Measurements from ENCODE around the gene JMJD8. TPM values are rescaled to one million over a fixed set of nuclear protein-coding genes. Genes with fewer than 3 reads are reported as not detected.

JMJD8 gene
- total RNA-seq, 1 donor = 48.5 TPM

GRCh38 chr16:672851-673250 is 11.3 kb downstream of the JMJD8 start:
- Histone ChIP-seq H2AFZ (ENCODE audit: low read length) (no peak overlapping the region), H3K36me3 (ENCODE audit: insufficient read depth, low read length) (peaks cover 41% of the 10 kb centered on the region), H3K9me3 (ENCODE audit: low read depth, low read length) (no peaks in the 10 kb centered on the region), H3K27me3 (ENCODE audit: insufficient read depth, low read length) (no peaks in the 10 kb centered on the region), H3K79me2 (ENCODE audit: insufficient read depth, low read length) (peaks cover 32% of the 10 kb centered on the region), H3K4me3 (ENCODE audit: insufficient read depth, low read length) (no peak overlapping the region), H4K20me1 (ENCODE audit: insufficient read depth, low read length) (peaks cover 44% of the 10 kb centered on the region), H3K27ac (ENCODE audit: low read depth, low read length) (no peak overlapping the region), H3K4me1 (ENCODE audit: insufficient read depth, low read length) (peaks cover 8% of the 10 kb centered on the region), H3K4me2 (ENCODE audit: insufficient read depth, low read length) (no peak overlapping the region)
- DNase-seq (ENCODE audit: insufficient read length, low spot score, missing footprints) = no peak
- TF ChIP-seq, protein P1, sequence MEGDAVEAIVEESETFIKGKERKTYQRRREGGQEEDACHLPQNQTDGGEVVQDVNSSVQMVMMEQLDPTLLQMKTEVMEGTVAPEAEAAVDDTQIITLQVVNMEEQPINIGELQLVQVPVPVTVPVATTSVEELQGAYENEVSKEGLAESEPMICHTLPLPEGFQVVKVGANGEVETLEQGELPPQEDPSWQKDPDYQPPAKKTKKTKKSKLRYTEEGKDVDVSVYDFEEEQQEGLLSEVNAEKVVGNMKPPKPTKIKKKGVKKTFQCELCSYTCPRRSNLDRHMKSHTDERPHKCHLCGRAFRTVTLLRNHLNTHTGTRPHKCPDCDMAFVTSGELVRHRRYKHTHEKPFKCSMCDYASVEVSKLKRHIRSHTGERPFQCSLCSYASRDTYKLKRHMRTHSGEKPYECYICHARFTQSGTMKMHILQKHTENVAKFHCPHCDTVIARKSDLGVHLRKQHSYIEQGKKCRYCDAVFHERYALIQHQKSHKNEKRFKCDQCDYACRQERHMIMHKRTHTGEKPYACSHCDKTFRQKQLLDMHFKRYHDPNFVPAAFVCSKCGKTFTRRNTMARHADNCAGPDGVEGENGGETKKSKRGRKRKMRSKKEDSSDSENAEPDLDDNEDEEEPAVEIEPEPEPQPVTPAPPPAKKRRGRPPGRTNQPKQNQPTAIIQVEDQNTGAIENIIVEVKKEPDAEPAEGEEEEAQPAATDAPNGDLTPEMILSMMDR (IDR thresholded peaks at IDR 0.05; ENCODE audit: extremely low read depth, low read depth, low read length) = no peak

DNA sequence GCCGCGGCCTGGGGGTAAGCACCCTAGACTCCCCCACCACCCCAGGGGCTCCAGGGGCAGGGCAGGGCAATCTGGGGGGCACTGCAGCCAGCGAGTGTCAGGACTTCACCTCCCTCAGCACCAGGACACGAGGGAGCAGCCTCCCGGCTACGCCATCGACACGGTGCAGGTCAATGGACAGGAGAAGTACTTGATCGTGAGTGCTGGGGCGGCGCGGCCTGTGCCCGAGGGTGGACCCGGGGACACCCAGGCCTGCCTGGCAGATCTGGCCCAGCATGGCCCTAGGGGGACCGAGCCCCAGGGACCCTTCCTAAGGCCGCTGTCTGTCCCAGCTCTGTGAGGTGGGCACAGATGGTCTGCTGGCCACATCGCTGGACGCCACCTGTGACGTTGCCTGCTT is 11.8 kb downstream of the JMJD8 start:
- no peak overlapping the region for H3K4me3 ChIP-seq (ENCODE audit: insufficient read depth, low read length)
- peaks cover 41% of the 10 kb centered on the region for H3K36me3 ChIP-seq (ENCODE audit: insufficient read depth, low read length)
- no peak overlapping the region for H3K4me2 ChIP-seq (ENCODE audit: insufficient read depth, low read length)
- H3K4me1 ChIP-seq (ENCODE audit: insufficient read depth, low read length) = peaks cover 10% of the 10 kb centered on the region
- DNase-seq (ENCODE audit: insufficient read length, low spot score, missing footprints) = no peak
- H3K27me3 ChIP-seq (ENCODE audit: insufficient read depth, low read length) = no peaks in the 10 kb centered on the region
- H2AFZ ChIP-seq (ENCODE audit: low read length) = no peak overlapping the region
- H4K20me1 ChIP-seq (ENCODE audit: insufficient read depth, low read length) = peaks cover 44% of the 10 kb centered on the region
- H3K79me2 ChIP-seq (ENCODE audit: insufficient read depth, low read length) = peaks cover 35% of the 10 kb centered on the region
- no peaks in the 10 kb centered on the region for H3K9me3 ChIP-seq (ENCODE audit: low read depth, low read length)
- TF ChIP-seq, protein P1 (IDR thresholded peaks at IDR 0.05; ENCODE audit: extremely low read depth, low read depth, low read length) = no peak
- H3K27ac ChIP-seq (ENCODE audit: low read depth, low read length) = no peak overlapping the region

GRCh38 chr16:671353-672131 is 12.6 kb downstream of the JMJD8 start:
- TF ChIP-seq, protein P1 (IDR thresholded peaks at IDR 0.05; ENCODE audit: extremely low read depth, low read depth, low read length) = no peak
- H3K4me2 ChIP-seq (ENCODE audit: insufficient read depth, low read length) = no peak overlapping the region
- H3K79me2 ChIP-seq (ENCODE audit: insufficient read depth, low read length) = peaks cover 35% of the 10 kb centered on the region
- peaks cover 41% of the 10 kb centered on the region for H3K36me3 ChIP-seq (ENCODE audit: insufficient read depth, low read length)
- no peak overlapping the region for H2AFZ ChIP-seq (ENCODE audit: low read length)
- H3K4me3 ChIP-seq (ENCODE audit: insufficient read depth, low read length) = no peak overlapping the region
- DNase-seq (ENCODE audit: insufficient read length, low spot score, missing footprints) = no peak
- no peaks in the 10 kb centered on the region for H3K9me3 ChIP-seq (ENCODE audit: low read depth, low read length)
- peaks cover 44% of the 10 kb centered on the region for H4K20me1 ChIP-seq (ENCODE audit: insufficient read depth, low read length)
- peaks cover 10% of the 10 kb centered on the region for H3K4me1 ChIP-seq (ENCODE audit: insufficient read depth, low read length)
- no peak overlapping the region for H3K27ac ChIP-seq (ENCODE audit: low read depth, low read length)
- no peaks in the 10 kb centered on the region for H3K27me3 ChIP-seq (ENCODE audit: insufficient read depth, low read length)

DNA sequence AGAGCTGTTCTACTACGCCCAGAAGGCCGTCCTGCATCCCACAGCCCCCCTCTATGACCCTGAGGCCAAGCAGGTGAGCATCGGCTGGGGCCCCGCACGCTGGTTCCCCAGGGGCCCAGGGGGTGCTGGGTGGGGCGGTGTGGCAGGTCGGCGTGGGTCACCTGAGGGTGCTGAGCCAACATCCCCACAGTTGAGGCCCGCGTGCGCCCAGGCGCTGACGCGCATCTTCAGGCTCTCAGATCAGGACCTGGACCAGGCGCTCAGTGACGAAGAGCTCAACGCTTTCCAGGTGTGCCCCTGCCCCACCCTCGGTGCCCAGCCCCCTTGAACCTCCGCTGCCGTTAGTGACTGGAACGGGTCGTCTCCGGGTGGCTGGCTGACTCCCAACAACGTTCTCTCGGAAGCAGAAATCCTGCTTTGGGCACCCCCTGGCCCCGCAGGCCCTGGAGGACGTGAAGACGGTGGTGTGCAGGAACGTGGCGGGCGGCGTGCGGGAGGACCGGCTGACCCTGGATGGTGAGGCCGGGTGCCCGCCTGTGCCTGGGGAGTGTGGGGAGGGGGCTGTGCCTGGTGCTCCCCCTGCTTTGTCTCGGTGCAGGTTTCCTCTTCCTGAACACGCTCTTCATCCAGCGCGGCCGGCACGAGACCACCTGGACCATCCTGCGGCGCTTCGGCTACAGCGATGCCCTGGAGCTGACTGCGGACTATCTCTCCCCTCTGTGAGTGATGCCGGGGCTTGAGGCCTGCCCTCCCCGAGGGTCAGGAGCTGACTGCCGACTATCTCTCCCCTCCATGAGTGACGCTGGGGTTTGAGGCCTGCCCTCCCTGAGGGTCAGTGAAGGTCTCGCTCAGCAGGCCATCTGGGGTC is 13.4 kb downstream of the JMJD8 start:
- no peak overlapping the region for H3K27ac ChIP-seq (ENCODE audit: low read depth, low read length)
- no peaks in the 10 kb centered on the region for H3K27me3 ChIP-seq (ENCODE audit: insufficient read depth, low read length)
- peaks cover 10% of the 10 kb centered on the region for H3K4me1 ChIP-seq (ENCODE audit: insufficient read depth, low read length)
- TF ChIP-seq, protein P1 (IDR thresholded peaks at IDR 0.05; ENCODE audit: extremely low read depth, low read depth, low read length) = no peak
- H3K79me2 ChIP-seq (ENCODE audit: insufficient read depth, low read length) = peaks cover 35% of the 10 kb centered on the region
- no peak overlapping the region for H3K4me3 ChIP-seq (ENCODE audit: insufficient read depth, low read length)
- H3K9me3 ChIP-seq (ENCODE audit: low read depth, low read length) = no peaks in the 10 kb centered on the region
- peaks cover 44% of the 10 kb centered on the region for H4K20me1 ChIP-seq (ENCODE audit: insufficient read depth, low read length)
- H2AFZ ChIP-seq (ENCODE audit: low read length) = no peak overlapping the region
- no peak for DNase-seq (ENCODE audit: insufficient read length, low spot score, missing footprints)
- H3K4me2 ChIP-seq (ENCODE audit: insufficient read depth, low read length) = no peak overlapping the region
- peaks cover 41% of the 10 kb centered on the region for H3K36me3 ChIP-seq (ENCODE audit: insufficient read depth, low read length)
